GM20431 (cell line): ENCODE measurements around the gene PODNL1.

Experiments
- in situ Hi-C: fragments of 300-500 bp; cut with MseI, MboI; formaldehyde crosslinking; loops from one replicate; pipeline ENCODE4 v1.15.0; 2020; ENCODE audit warnings: low sequenced_read_pairs; ENCODE audit not compliant: unreplicated experiment

Gene PODNL1

GRCh38 chr19:13959962-13960862 lies 22.0 kb upstream of the PODNL1 start:
- in situ Hi-C loops, result no loop called here

- in situ Hi-C loops, result no loop called here
Measured at GRCh38 chr19:13959141-13959961, 21.1 kb upstream of the PODNL1 start.

- in situ Hi-C loops, result no loop called here
Measured at GRCh38 chr19:13958043-13958442, 19.8 kb upstream of the PODNL1 start.

GRCh38 chr19:13957051-13957450 lies 18.8 kb upstream of the PODNL1 start:
- in situ Hi-C loops, result no loop called here

- in situ Hi-C loops, result no loop called here
Measured at GRCh38 chr19:13956365-13956744, 18.1 kb upstream of the PODNL1 start.

GRCh38 chr19:13955662-13956364 lies 17.6 kb upstream of the PODNL1 start:
- in situ Hi-C loops, result no loop called here

GRCh38 chr19:13954185-13954584 lies 16.0 kb upstream of the PODNL1 start:
- in situ Hi-C loops, result no loop called here

GRCh38 chr19:13952931-13953531 lies 14.8 kb upstream of the PODNL1 start:
- in situ Hi-C loops, result no loop called here

GRCh38 chr19:13952154-13952930 lies 14.1 kb upstream of the PODNL1 start, which contains the start of gene DCAF15:
Gene DCAF15 (plus strand): TSS chr19:13952509. CDS start chr19:13952513, 4 bp downstream.
- in situ Hi-C loops, result no loop called here

- in situ Hi-C loops, result no loop called here
Measured at GRCh38 chr19:13951799-13952153, 13.6 kb upstream of the PODNL1 start.

GRCh38 chr19:13951043-13951442 lies 12.8 kb upstream of the PODNL1 start:
- in situ Hi-C loops, result no loop called here

GRCh38 chr19:13946414-13946813 lies 8.2 kb upstream of the PODNL1 start:
- in situ Hi-C loops, result no loop called here

- in situ Hi-C loops, result no loop called here
Measured at GRCh38 chr19:13942023-13942684, 3.9 kb upstream of the PODNL1 start.

GRCh38 chr19:13937479-13938300 lies 527 bp downstream of the PODNL1 start:
- in situ Hi-C loops, result no loop called here

GRCh38 chr19:13935765-13936510 lies 2.3 kb downstream of the PODNL1 start:
- in situ Hi-C loops, result no loop called here

GRCh38 chr19:13934785-13935109 lies 3.5 kb downstream of the PODNL1 start:
- in situ Hi-C loops, result no loop called here

GRCh38 chr19:13932911-13933393 lies 5.3 kb downstream of the PODNL1 start:
- in situ Hi-C loops, result no loop called here
